Regular cardiac myocyte (primary cell): ENCODE measurements around the gene GPT2. TPM values are rescaled to one million over a fixed set of nuclear protein-coding genes. Genes with fewer than 3 reads are reported as not detected.

Source experiments
- total RNA-seq: library from RNA; depleted of rRNA; stranded (reverse); fragments of >200 nt; gene quantifications from 2 replicates; pipeline ENCODE4 v1.2.3, GENCODE V29; 2014

Gene GPT2
- total RNA-seq = 17.2 and 17.4 TPM in 2 replicates

GRCh38 chr16:46883690-46884512 is at the start of gene GPT2:
TSS of gene GPT2 (plus strand) at chr16:46884362. CDS start at chr16:46884716, 354 bp downstream.

GRCh38 chr16:46973207-46973995 is 89.2 kb downstream of the GPT2 start, which contains the start of gene DNAJA2:
TSS of gene DNAJA2 (minus strand) at chr16:46973674. CDS start at chr16:46973572, 102 bp downstream.

Other genes with a start within 250 kb of the GPT2 start
- 144 and 158 TPM in 2 replicates for gene VPS35, start 195.2 kb upstream of the GPT2 start, total RNA-seq
- gene ORC6, start 194.7 kb upstream of the GPT2 start, total RNA-seq = 3.4 and 20.7 TPM in 2 replicates
- 0.19 and 0.56 TPM in 2 replicates for gene MYLK3, start 136.0 kb upstream of the GPT2 start, total RNA-seq
- 12.3 and 13.0 TPM in 2 replicates for gene C16orf87, start 53.2 kb upstream of the GPT2 start, total RNA-seq
- 83.2 and 98.9 TPM in 2 replicates for gene DNAJA2, start 89.3 kb downstream of the GPT2 start, total RNA-seq